Measurements from ENCODE around the gene DCAF11.

- TF ChIP-seq, protein P1, sequence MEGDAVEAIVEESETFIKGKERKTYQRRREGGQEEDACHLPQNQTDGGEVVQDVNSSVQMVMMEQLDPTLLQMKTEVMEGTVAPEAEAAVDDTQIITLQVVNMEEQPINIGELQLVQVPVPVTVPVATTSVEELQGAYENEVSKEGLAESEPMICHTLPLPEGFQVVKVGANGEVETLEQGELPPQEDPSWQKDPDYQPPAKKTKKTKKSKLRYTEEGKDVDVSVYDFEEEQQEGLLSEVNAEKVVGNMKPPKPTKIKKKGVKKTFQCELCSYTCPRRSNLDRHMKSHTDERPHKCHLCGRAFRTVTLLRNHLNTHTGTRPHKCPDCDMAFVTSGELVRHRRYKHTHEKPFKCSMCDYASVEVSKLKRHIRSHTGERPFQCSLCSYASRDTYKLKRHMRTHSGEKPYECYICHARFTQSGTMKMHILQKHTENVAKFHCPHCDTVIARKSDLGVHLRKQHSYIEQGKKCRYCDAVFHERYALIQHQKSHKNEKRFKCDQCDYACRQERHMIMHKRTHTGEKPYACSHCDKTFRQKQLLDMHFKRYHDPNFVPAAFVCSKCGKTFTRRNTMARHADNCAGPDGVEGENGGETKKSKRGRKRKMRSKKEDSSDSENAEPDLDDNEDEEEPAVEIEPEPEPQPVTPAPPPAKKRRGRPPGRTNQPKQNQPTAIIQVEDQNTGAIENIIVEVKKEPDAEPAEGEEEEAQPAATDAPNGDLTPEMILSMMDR (IDR thresholded peaks at IDR 0.05; ENCODE audit: low read length), result no peak
- no peak for TF ChIP-seq EZH2 (IDR thresholded peaks at IDR 0.05; ENCODE audit: borderline replicate concordance, low read length)
Observed at GRCh38 chr14:24145690-24146452, 31.3 kb downstream of the DCAF11 start.

All from OCI-LY1 (cell line).